ENCODE data around the gene TCEANC.

The TCEANC gene

GRCh38 chrX:13711141-13711540 is 58.2 kb downstream of the TCEANC start:
- no peak overlapping the region for H3K4me3 ChIP-seq (ENCODE audit: low read depth, low read length)
- no peak for TF ChIP-seq CTCF (IDR thresholded peaks at IDR 0.05; ENCODE audit: borderline replicate concordance, insufficient read depth, low read depth, low read length)

All from GM12875 (cell line).